Neural cell (in vitro differentiated cells): ENCODE data around the gene UGT2A3. TPM values are rescaled to one million over a fixed set of nuclear protein-coding genes. Genes with fewer than 3 reads are reported as not detected.

Experiments
- H2AFZ ChIP-seq: fragments of 200-600, 300-800 bp; sonication (generic), shearing (Covaris generic); 2 replicates; pipeline ENCODE4 v1.6.0; 2014; ENCODE audit warnings: low read depth, mild to moderate bottlenecking, antibody characterized with exemption, low read length, moderate library complexity
- H3F3A ChIP-seq: fragments of 200-600 bp; shearing (Covaris generic); 2 replicates; pipeline ENCODE4 v1.6.1; 2016; ENCODE audit warnings: mild to moderate bottlenecking, moderate library complexity, mixed read lengths, antibody characterized with exemption, low read length; ENCODE audit not compliant: insufficient read depth, poor library complexity, severe bottlenecking
- H3K27ac ChIP-seq: fragments of 200-600, 300-800 bp; sonication (generic), shearing (Covaris generic); 2 replicates; pipeline ENCODE4 v1.5.1; 2014; ENCODE audit warnings: mild to moderate bottlenecking, low read length, moderate library complexity
- H3K27me3 ChIP-seq: fragments of 300-800, 200-600 bp; sonication (generic), shearing (Covaris generic); 2 replicates; pipeline ENCODE4 v1.6.0; 2014; ENCODE audit warnings: mild to moderate bottlenecking, low read depth, low read length, moderate library complexity; ENCODE audit not compliant: insufficient read depth
- H3K36me3 ChIP-seq: fragments of 300-800, 200-600 bp; sonication (generic), shearing (Covaris generic); 2 replicates; pipeline ENCODE4 v1.5.1; 2014; ENCODE audit warnings: mild to moderate bottlenecking, antibody characterized with exemption, low read length, moderate library complexity; ENCODE audit not compliant: insufficient read depth
- H3K4me2 ChIP-seq: fragments of 300-800, 200-600 bp; sonication (generic), shearing (Covaris generic); 2 replicates; pipeline ENCODE4 v1.6.0; 2014; ENCODE audit warnings: mild to moderate bottlenecking, low read length
- H3K4me3 ChIP-seq: fragments of 300-800, 200-600 bp; sonication (generic), shearing (Covaris generic); 2 replicates; pipeline ENCODE4 v1.5.1; 2014; ENCODE audit warnings: mild to moderate bottlenecking, low read length, moderate library complexity
- H3K79me2 ChIP-seq: fragments of 200-600 bp; shearing (Covaris generic); replicated peaks from 2 replicates; pipeline ENCODE4 v1.6.0; 2014; ENCODE audit warnings: mild to moderate bottlenecking, low read length, moderate library complexity; ENCODE audit not compliant: insufficient read depth
- H3K9ac ChIP-seq: fragments of 300-800, 200-600 bp; sonication (generic), shearing (Covaris generic); 2 replicates; pipeline ENCODE4 v1.6.1; 2016; ENCODE audit warnings: mild to moderate bottlenecking, low read length, mixed read lengths
- H3K9me2 ChIP-seq: fragments of 200-600 bp; shearing (Covaris generic); 2 replicates; pipeline ENCODE4 v1.6.1; 2016; ENCODE audit warnings: mild to moderate bottlenecking, low read length, mixed read lengths; ENCODE audit not compliant: insufficient read depth
- H3K9me3 ChIP-seq: fragments of 200-600, 300-800 bp; sonication (generic), shearing (Covaris generic); 2 replicates; pipeline ENCODE4 v1.6.1; 2016; ENCODE audit warnings: mild to moderate bottlenecking, mixed run types, low read length, moderate library complexity, mixed read lengths
- H4K20me1 ChIP-seq: fragments of 200-600 bp; shearing (Covaris generic); 2 replicates; pipeline ENCODE4 v1.6.1; 2016; ENCODE audit warnings: mild to moderate bottlenecking, mixed run types; ENCODE audit not compliant: insufficient read depth
- EP300 ChIP-seq: fragments of 450-650 bp; conservative IDR thresholded peaks from 2 replicates; pipeline ENCODE4 v1.6.1; 2014; ENCODE audit warnings: antibody characterized with exemption, mild to moderate bottlenecking, moderate library complexity; ENCODE audit not compliant: poor library complexity, severe bottlenecking
- EZH2 ChIP-seq: fragments of 200-600, 300-800 bp; shearing (Covaris generic), sonication (generic); IDR thresholded peaks from 2 replicates; pipeline ENCODE4 v1.6.1; 2014; ENCODE audit warnings: antibody characterized with exemption, low read length, borderline replicate concordance, mild to moderate bottlenecking; ENCODE audit not compliant: insufficient read depth, poor library complexity, severe bottlenecking
- MXI1 ChIP-seq: fragments of 450-650 bp; conservative IDR thresholded peaks from 2 replicates; pipeline ENCODE4 v1.6.1; 2014; ENCODE audit warnings: antibody characterized with exemption, mild to moderate bottlenecking; ENCODE audit not compliant: poor library complexity, severe bottlenecking
- POLR2AphosphoS5 ChIP-seq: IDR thresholded peaks from 2 replicates; pipeline ENCODE4 v1.6.1; 2012
- RAD21 ChIP-seq: fragments of 450-650 bp; conservative IDR thresholded peaks from 2 replicates; pipeline ENCODE4 v1.6.1; 2014; ENCODE audit warnings: antibody characterized with exemption, mild to moderate bottlenecking, moderate library complexity
- SMC3 ChIP-seq: fragments of 450-650 bp; conservative IDR thresholded peaks from 2 replicates; pipeline ENCODE4 v1.6.1; 2014; ENCODE audit warnings: antibody characterized with exemption, mild to moderate bottlenecking, moderate library complexity; ENCODE audit not compliant: poor library complexity
- TAF1 ChIP-seq: IDR thresholded peaks from 2 replicates; pipeline ENCODE4 v1.6.1; 2012; ENCODE audit warnings: low read depth
- polyA plus RNA-seq: library from polyadenylated mRNA; depleted of rRNA; stranded (reverse); fragments of >200 nt; gene quantifications from 2 replicates; pipeline ENCODE4 v1.2.3, GENCODE V29; 2014
- TF ChIP-seq, protein P1 (sequence below): fragments of 450-650 bp; IDR thresholded peaks from 2 replicates; pipeline ENCODE4 v1.5.1; 2014; ENCODE audit warnings: antibody characterized with exemption, mild to moderate bottlenecking, moderate library complexity; ENCODE audit not compliant: poor library complexity, severe bottlenecking
- TF ChIP-seq, protein P2 (sequence below): IDR thresholded peaks from 2 replicates; pipeline ENCODE4 v1.6.1; 2012; ENCODE audit warnings: borderline replicate concordance

The UGT2A3 gene
- polyA plus RNA-seq, 1 donor from 2014 or later = not detected

DNA sequence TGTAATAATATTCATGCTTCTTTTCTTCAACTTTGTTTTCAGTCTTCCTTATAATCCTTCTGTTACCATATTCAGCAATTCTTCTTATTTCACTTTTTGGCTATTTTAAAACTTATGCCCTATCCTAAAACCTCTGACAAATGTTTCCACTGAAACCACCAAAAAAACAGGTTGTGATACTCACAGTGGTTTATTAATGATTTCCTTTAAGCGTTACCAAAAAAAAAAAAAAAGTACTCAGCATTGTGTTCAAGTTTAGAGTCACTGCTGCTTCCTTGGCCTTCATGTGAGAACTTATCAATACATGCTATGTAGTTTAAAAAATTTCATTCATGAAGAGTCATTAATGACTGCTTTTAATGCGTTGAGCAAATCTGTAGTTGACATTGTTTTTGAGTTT lies 35.4 kb upstream of the UGT2A3 start:
- H2AFZ ChIP-seq = no peak overlapping the region
- H3K27ac ChIP-seq = no peak overlapping the region
- no peak for TF ChIP-seq EP300
- no peak for TF ChIP-seq MXI1
- no peak for TF ChIP-seq POLR2AphosphoS5
- no peak for TF ChIP-seq EZH2
- no peak for TF ChIP-seq TAF1
- TF ChIP-seq, protein P1, sequence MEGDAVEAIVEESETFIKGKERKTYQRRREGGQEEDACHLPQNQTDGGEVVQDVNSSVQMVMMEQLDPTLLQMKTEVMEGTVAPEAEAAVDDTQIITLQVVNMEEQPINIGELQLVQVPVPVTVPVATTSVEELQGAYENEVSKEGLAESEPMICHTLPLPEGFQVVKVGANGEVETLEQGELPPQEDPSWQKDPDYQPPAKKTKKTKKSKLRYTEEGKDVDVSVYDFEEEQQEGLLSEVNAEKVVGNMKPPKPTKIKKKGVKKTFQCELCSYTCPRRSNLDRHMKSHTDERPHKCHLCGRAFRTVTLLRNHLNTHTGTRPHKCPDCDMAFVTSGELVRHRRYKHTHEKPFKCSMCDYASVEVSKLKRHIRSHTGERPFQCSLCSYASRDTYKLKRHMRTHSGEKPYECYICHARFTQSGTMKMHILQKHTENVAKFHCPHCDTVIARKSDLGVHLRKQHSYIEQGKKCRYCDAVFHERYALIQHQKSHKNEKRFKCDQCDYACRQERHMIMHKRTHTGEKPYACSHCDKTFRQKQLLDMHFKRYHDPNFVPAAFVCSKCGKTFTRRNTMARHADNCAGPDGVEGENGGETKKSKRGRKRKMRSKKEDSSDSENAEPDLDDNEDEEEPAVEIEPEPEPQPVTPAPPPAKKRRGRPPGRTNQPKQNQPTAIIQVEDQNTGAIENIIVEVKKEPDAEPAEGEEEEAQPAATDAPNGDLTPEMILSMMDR = no peak
- no peak for TF ChIP-seq SMC3
- no peak for TF ChIP-seq RAD21
- TF ChIP-seq, protein P2, sequence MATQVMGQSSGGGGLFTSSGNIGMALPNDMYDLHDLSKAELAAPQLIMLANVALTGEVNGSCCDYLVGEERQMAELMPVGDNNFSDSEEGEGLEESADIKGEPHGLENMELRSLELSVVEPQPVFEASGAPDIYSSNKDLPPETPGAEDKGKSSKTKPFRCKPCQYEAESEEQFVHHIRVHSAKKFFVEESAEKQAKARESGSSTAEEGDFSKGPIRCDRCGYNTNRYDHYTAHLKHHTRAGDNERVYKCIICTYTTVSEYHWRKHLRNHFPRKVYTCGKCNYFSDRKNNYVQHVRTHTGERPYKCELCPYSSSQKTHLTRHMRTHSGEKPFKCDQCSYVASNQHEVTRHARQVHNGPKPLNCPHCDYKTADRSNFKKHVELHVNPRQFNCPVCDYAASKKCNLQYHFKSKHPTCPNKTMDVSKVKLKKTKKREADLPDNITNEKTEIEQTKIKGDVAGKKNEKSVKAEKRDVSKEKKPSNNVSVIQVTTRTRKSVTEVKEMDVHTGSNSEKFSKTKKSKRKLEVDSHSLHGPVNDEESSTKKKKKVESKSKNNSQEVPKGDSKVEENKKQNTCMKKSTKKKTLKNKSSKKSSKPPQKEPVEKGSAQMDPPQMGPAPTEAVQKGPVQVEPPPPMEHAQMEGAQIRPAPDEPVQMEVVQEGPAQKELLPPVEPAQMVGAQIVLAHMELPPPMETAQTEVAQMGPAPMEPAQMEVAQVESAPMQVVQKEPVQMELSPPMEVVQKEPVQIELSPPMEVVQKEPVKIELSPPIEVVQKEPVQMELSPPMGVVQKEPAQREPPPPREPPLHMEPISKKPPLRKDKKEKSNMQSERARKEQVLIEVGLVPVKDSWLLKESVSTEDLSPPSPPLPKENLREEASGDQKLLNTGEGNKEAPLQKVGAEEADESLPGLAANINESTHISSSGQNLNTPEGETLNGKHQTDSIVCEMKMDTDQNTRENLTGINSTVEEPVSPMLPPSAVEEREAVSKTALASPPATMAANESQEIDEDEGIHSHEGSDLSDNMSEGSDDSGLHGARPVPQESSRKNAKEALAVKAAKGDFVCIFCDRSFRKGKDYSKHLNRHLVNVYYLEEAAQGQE = no peak
- H3K27me3 ChIP-seq = no peaks in the 10 kb centered on the region
- H3K9me2 ChIP-seq = no peaks in the 10 kb centered on the region
- H3K36me3 ChIP-seq = no peaks in the 10 kb centered on the region
- no peaks in the 10 kb centered on the region for H3F3A ChIP-seq
- H3K79me2 ChIP-seq = no peaks in the 10 kb centered on the region
- no peaks in the 10 kb centered on the region for H3K9me3 ChIP-seq
- no peak overlapping the region for H3K9ac ChIP-seq
- no peak overlapping the region for H3K4me2 ChIP-seq
- no peak overlapping the region for H3K4me3 ChIP-seq
- H4K20me1 ChIP-seq = no peaks in the 10 kb centered on the region

DNA sequence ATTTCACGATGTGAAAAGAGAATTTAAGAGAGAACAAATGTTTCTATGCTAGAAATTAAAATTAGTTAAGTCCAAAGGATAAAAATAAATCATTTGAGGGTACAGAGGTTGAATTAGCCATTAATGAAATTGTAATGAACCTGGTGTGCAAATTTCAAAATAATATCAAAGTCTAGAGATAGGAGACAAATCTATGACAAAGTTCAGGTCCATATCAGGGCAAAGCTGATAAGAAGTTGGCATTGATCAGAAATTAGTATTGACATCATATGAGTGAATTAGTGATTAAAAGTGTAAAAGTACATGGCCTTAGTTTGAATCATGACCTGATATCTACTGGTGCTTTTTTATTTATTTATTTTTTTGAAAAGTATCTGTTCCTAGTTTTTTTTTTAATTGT lies 33.8 kb upstream of the UGT2A3 start:
- no peak overlapping the region for H3K4me3 ChIP-seq
- no peak overlapping the region for H2AFZ ChIP-seq
- no peak for TF ChIP-seq TAF1
- no peaks in the 10 kb centered on the region for H3K36me3 ChIP-seq
- no peaks in the 10 kb centered on the region for H3K9me2 ChIP-seq
- no peak overlapping the region for H3K27ac ChIP-seq
- H3K9me3 ChIP-seq = no peaks in the 10 kb centered on the region
- no peaks in the 10 kb centered on the region for H3F3A ChIP-seq
- H3K4me2 ChIP-seq = no peak overlapping the region
- no peak overlapping the region for H3K9ac ChIP-seq
- no peaks in the 10 kb centered on the region for H4K20me1 ChIP-seq
- no peaks in the 10 kb centered on the region for H3K27me3 ChIP-seq
- H3K79me2 ChIP-seq = no peaks in the 10 kb centered on the region

DNA sequence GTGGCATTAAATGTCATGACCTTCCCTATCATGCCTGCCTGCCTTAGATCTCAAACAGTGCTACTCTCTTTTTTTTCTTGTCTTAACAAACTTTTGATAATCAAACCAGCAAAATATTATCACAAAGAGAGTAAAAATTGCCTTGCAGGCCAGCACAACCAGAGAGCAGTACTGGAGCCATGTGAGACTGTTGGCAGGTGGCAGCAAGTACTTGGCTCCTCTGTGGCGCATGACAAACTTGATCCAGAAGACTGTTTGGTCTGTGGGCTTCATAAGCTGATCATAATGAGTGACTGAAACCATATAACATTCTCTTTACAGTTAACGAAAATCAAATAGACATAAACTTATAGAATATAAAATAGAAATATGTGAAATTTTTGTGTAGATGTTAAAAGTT lies 33.3 kb upstream of the UGT2A3 start:
- no peaks in the 10 kb centered on the region for H4K20me1 ChIP-seq
- no peaks in the 10 kb centered on the region for H3K9me3 ChIP-seq
- H3K9me2 ChIP-seq = no peaks in the 10 kb centered on the region
- no peaks in the 10 kb centered on the region for H3K27me3 ChIP-seq
- H3K36me3 ChIP-seq = no peaks in the 10 kb centered on the region
- no peak overlapping the region for H3K9ac ChIP-seq
- no peak overlapping the region for H3K27ac ChIP-seq
- H3F3A ChIP-seq = no peaks in the 10 kb centered on the region
- H3K4me2 ChIP-seq = no peak overlapping the region
- TF ChIP-seq EZH2 (no peak), SMC3 (no peak)
- no peak overlapping the region for H3K4me3 ChIP-seq
- no peak overlapping the region for H2AFZ ChIP-seq
- H3K79me2 ChIP-seq = no peaks in the 10 kb centered on the region
